ENCODE measurements around the gene TFEB. TPM values are rescaled to one million over a fixed set of nuclear protein-coding genes. Genes with fewer than 3 reads are reported as not detected.

TFEB gene
- total RNA-seq, 4 donors from 2014 or later = 19.0 to 23.3 (median 21.6) TPM

DNA sequence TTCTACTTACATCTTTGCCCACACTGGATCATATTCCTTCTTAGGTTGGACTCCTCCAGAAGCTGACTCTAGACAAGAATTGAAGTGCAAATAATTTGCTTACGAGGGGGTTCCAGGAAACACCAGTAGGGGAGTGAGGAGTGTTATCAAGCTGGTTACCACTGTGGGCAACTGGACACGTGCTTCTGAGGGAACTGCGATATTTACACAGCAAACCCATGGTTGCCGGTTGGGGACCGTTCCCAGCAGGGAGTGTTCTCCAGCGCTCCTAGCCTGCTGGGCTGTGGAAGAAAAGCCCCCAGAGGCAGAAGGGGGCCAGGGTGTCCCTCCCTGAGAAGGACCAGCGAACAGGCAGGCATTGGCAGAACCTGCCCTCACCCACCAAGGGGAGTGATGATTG lies 75.5 kb downstream of the TFEB start:
- Histone ChIP-seq H3K9me3 (no peaks in the 10 kb centered on the region), H3K4me3 (no peak overlapping the region), H3K27ac (no peak overlapping the region), H3K36me3 (no peaks in the 10 kb centered on the region), H3K27me3 (peaks cover 17% of the 10 kb centered on the region), H3K4me1 (no peaks in the 10 kb centered on the region)
- 91% methylated on average over 7 of the region's 7 CpGs for WGBS
- no peak for DNase-seq (ENCODE audit: low spot score in 2 of 2)
- no peak for TF ChIP-seq POLR2A (IDR thresholded peaks at IDR 0.05)
- no peak for TF ChIP-seq POLR2AphosphoS5 (IDR thresholded peaks at IDR 0.05)

DNA sequence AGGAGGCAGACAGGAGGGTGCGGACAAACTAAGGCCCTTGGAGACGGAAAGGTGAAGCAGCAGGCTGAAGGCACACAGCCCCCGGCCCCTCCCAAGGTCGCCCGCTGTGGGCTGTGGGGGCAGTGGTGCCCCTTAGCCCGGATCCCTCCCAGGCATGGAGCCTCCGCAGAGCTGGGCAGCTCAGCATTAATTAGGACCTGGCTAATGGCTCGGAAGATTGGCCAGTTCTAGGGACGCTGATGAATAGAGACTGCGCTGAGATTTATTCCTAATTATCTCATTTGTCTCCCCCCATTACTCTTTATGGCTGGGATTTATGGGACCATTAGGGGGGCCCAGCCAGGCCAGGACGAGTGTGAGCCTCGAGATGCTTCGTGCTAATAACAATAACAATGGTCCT lies 76.8 kb downstream of the TFEB start:
- Histone ChIP-seq H3K9me3 (no peaks in the 10 kb centered on the region), H3K27ac (no peak overlapping the region), H3K27me3 (peaks cover 19% of the 10 kb centered on the region), H3K4me1 (no peaks in the 10 kb centered on the region), H3K4me3 (no peak overlapping the region), H3K36me3 (no peaks in the 10 kb centered on the region)
- DNase-seq (ENCODE audit: low spot score in 2 of 2) = no peak
- 88% methylated on average over 13 of the region's 13 CpGs for WGBS
- TF ChIP-seq EP300 (IDR thresholded peaks at IDR 0.05) (no peak), POLR2A (IDR thresholded peaks at IDR 0.05) (no peak), POLR2AphosphoS5 (IDR thresholded peaks at IDR 0.05) (no peak)
- TF ChIP-seq, protein P1, sequence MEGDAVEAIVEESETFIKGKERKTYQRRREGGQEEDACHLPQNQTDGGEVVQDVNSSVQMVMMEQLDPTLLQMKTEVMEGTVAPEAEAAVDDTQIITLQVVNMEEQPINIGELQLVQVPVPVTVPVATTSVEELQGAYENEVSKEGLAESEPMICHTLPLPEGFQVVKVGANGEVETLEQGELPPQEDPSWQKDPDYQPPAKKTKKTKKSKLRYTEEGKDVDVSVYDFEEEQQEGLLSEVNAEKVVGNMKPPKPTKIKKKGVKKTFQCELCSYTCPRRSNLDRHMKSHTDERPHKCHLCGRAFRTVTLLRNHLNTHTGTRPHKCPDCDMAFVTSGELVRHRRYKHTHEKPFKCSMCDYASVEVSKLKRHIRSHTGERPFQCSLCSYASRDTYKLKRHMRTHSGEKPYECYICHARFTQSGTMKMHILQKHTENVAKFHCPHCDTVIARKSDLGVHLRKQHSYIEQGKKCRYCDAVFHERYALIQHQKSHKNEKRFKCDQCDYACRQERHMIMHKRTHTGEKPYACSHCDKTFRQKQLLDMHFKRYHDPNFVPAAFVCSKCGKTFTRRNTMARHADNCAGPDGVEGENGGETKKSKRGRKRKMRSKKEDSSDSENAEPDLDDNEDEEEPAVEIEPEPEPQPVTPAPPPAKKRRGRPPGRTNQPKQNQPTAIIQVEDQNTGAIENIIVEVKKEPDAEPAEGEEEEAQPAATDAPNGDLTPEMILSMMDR (IDR thresholded peaks at IDR 0.05) = no peak

DNA sequence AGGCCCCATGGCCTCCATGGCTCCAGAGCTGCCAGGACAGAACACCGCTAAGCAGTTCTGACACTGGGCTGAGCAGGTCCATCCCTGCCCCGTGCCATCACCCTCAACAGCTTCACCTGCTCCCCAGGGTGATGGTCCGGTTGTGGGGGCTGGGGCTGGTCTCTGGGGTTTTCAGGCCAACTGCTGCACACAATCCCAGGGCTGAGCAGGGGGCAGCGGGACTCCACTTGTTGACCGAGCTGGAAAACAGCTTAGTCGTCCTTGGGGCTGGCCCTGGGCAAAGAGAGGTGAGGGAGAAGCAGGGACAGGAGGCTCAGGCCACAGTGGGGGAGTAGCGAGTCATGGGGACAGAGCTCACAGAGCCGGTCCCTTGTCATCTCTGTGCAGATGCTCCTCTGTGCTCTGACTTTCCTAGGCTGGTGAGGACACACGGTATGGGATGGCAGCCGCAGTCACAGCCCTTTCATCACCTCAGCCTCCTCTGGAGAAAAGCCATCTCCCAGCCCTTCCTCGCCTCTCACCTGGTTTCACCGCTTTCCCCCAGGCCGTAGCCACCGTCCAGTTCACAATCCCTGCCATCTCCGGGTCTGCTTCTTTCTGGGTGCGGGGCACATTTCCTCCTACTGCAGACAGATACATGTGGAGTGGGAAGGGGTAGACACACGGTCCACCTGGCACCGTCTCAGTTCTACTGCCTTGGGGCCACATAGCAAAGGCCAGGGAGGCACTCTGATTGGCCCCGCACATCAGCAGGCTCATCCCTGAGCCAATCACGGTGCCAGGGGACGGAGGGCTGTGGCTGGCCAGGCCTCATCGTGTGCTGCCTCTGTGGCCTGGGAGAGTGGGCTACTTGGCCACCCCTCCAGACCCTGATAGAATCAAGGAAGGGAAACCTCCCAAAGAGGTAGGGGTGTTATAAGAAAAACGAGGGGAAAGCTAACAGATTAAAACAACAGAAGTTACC lies 78.0 kb downstream of the TFEB start:
- TF ChIP-seq, protein P1 (IDR thresholded peaks at IDR 0.05) = no peak
- no peak for TF ChIP-seq POLR2A (IDR thresholded peaks at IDR 0.05)
- no peak for TF ChIP-seq EP300 (IDR thresholded peaks at IDR 0.05)
- TF ChIP-seq POLR2AphosphoS5 (IDR thresholded peaks at IDR 0.05) = no peak
- Histone ChIP-seq H3K36me3 (no peaks in the 10 kb centered on the region), H3K27me3 (peaks cover 13% of the 10 kb centered on the region), H3K9me3 (no peaks in the 10 kb centered on the region), H3K27ac (no peak overlapping the region), H3K4me3 (no peak overlapping the region), H3K4me1 (no peaks in the 10 kb centered on the region)
- DNase-seq (ENCODE audit: low spot score in 2 of 2) = no peak
- WGBS = 79% methylated on average over 21 of the region's 23 CpGs

DNA sequence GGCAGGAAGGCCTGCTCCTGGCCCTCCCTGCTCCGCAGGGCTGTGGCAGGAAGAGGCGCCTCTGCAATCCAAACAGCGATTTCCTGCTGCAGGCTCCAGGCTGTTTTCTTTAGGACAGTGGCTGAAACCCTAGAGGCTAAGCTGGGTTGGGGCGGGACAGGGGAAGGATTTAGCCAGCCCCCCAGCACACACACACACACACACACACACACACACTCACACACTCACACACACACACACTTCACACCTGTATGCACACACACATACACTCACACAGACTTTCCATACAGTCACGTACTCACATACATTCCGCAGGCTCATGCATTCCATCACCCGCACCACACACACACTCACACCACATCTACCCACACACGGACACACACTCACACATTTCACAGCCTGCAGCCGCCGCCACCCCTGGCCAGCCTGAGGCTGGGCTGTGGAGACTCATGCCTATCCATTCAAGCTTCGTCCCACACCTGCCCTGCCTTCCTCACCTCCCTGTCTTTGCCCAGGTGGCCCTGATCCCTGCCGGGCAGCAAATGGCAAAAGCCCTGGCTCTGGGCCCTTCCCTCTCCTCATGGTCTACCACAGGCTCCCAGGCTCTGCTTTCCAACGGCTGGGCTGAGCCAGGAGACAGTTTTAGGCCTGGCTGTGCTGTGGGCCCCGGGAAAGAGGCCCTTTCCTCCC lies 79.3 kb downstream of the TFEB start:
- H3K27ac ChIP-seq = no peak overlapping the region
- 75% methylated on average over 8 of the region's 14 CpGs for WGBS

DNA sequence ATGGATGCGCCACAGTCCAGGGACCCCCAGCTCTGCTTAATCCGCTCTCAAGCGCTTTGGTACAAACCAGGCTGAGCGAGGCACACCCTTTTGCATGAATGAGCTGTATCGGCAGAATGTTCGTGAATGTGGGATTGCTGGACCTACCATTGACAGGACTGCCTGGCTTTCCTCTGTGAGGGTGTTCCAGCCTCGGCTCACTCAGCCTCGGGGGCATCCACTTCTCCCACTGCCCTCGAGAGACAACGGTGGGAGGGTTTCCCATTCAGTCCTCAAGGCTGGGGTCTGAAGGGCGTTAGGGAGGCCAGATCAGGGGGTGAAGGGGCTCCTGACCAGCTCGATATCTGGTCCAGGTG lies 79.8 kb downstream of the TFEB start:
- H3K27me3 ChIP-seq = peaks cover 9% of the 10 kb centered on the region
- no peaks in the 10 kb centered on the region for H3K36me3 ChIP-seq
- 56% methylated on average over 11 of the region's 12 CpGs for WGBS
- H3K9me3 ChIP-seq = no peaks in the 10 kb centered on the region
- no peak overlapping the region for H3K4me3 ChIP-seq
- TF ChIP-seq EP300 (IDR thresholded peaks at IDR 0.05) (no peak), POLR2A (IDR thresholded peaks at IDR 0.05) (no peak), POLR2AphosphoS5 (IDR thresholded peaks at IDR 0.05) (no peak)
- TF ChIP-seq, protein P1 (IDR thresholded peaks at IDR 0.05) = no peak
- DNase-seq (ENCODE audit: low spot score in 2 of 2) = no peak
- H3K4me1 ChIP-seq = no peaks in the 10 kb centered on the region
- H3K27ac ChIP-seq = no peak overlapping the region

More for the DNA sequence above, 79.3 kb downstream of the TFEB start:
- no peaks in the 10 kb centered on the region for H3K4me1 ChIP-seq
- TF ChIP-seq EP300 (IDR thresholded peaks at IDR 0.05) (no peak), POLR2AphosphoS5 (IDR thresholded peaks at IDR 0.05) (no peak), POLR2A (IDR thresholded peaks at IDR 0.05) (no peak)
- TF ChIP-seq, protein P1 (IDR thresholded peaks at IDR 0.05) = no peak
- no peaks in the 10 kb centered on the region for H3K9me3 ChIP-seq
- no peak for DNase-seq (ENCODE audit: low spot score in 2 of 2)
- no peak overlapping the region for H3K4me3 ChIP-seq
- no peaks in the 10 kb centered on the region for H3K36me3 ChIP-seq
- peaks cover 9% of the 10 kb centered on the region for H3K27me3 ChIP-seq
